ENCODE data around the gene CCDC78.

DNA sequence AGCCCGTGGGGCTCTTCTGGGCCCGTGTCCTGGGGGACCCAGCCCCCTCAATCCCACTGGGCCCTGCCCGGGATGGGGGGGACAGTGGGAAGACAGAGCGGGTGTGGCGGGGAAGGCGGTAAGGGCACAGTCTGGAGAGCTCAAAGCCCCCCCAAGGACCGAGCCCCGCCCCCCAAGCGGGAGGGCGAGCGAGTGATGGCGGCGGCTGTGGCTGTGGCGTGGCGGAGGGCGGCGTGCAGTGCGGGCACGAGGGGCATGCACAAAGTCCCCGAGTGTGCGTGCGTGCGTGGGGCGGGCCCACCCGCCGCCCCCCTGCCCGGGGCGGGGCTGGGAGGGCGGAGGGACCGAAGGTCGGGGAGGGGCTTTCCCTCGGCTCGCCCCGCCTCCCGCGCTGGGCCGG, 32.5 kb downstream of the CCDC78 start:
- no peak for TF ChIP-seq EZH2phosphoT487 (IDR thresholded peaks at IDR 0.05; ENCODE audit: low read length)
- TF ChIP-seq CTCF (IDR thresholded peaks at IDR 0.05; ENCODE audit: low read length) = no peak
- TF ChIP-seq EZH2 (optimal IDR thresholded peaks at IDR 0.05; ENCODE audit: low read depth, low read length) = no peak
